Upper lobe of left lung (tissue), 6 donors: ENCODE data around the gene USP15. TPM values are rescaled to one million over a fixed set of nuclear protein-coding genes. Genes with fewer than 3 reads are reported as not detected.

Experiments used
- ATAC-seq, 2 donors: fragments of 200-7000 bp; cut with Tn5 transposase; one replicate each; pipeline ENCODE4 v1.9.1; 2022; ENCODE audit warnings: mild to moderate bottlenecking in 2 of 2, moderate library complexity in 2 of 2; ENCODE audit not compliant: low FRiP score in 2 of 2
- DNase-seq, 2 donors: peaks; one replicate each; pipeline ENCODE4 v3.0.0-alpha.2; 2019 to 2020
- H3K27ac ChIP-seq, 4 donors: fragments of 200-600 bp; sonication (generic); one replicate each; pipeline ENCODE4 v1.5.1; 2016 to 2019
- H3K27me3 ChIP-seq, 4 donors: fragments of 200-600 bp; sonication (generic); one replicate each; pipeline ENCODE4 v1.5.1; 2017 to 2019
- H3K36me3 ChIP-seq, 4 donors: fragments of 200-600 bp; sonication (generic); one replicate each; pipeline ENCODE4 v1.5.1; 2016 to 2019
- H3K4me1 ChIP-seq, 4 donors: fragments of 200-600 bp; sonication (generic); one replicate each; pipeline ENCODE4 v1.5.1; 2018 to 2019
- H3K4me3 ChIP-seq, 4 donors: fragments of 200-600 bp; sonication (generic); one replicate each; pipeline ENCODE4 v1.5.1; 2017 to 2019; ENCODE audit warnings: mild to moderate bottlenecking in 2 of 4, moderate library complexity in 1 of 4
- H3K9me3 ChIP-seq, 4 donors: fragments of 200-600 bp; sonication (generic); one replicate each; pipeline ENCODE4 v1.5.1; 2018 to 2019
- CTCF ChIP-seq, 6 experiments: fragments of 450-650 bp in 4 of 6; fragments of 200-600 bp in 2 of 6; sonication (generic) in 2 of 6; IDR thresholded peaks; one replicate each; pipeline ENCODE4 v1.5.1; 2016 to 2019; ENCODE audit warnings: antibody characterized with exemption in 6 of 6
- EP300 ChIP-seq, 4 donors: sonication (generic); formaldehyde crosslinking; IDR thresholded peaks; one replicate each; pipeline ENCODE4 v1.5.1; 2017; ENCODE audit warnings: antibody characterized with exemption in 4 of 4, control low read depth in 2 of 4
- POLR2A ChIP-seq, 4 donors: fragments of 450-650 bp; IDR thresholded peaks; one replicate each; pipeline ENCODE4 v1.5.1; 2016 to 2017; ENCODE audit warnings: antibody characterized with exemption in 4 of 4, mild to moderate bottlenecking in 2 of 4
- POLR2AphosphoS5 ChIP-seq, 2 donors: sonication (generic); formaldehyde crosslinking; IDR thresholded peaks; one replicate each; pipeline ENCODE4 v1.5.1; 2017; ENCODE audit warnings: antibody characterized with exemption in 2 of 2
- WGBS, 2 donors: methylation state at CpG; one replicate each; pipeline ENCODE4 v1.1.5; 2017 to 2018; 5-methylcytosine and 5-hydroxymethylcytosine counted together
- total RNA-seq, 6 donors: library from RNA; depleted of rRNA in 4 of 6; stranded (reverse); fragments of >200 nt in 4 of 6; gene quantifications; one replicate each; pipeline versions ENCODE4 v1.1.0 to v1.2.1, GENCODE V29; 2016 to 2021
- donor health status: DM: no; HTN: no; CAD: no; lungs with moderate emphysema.
- donor health status: DM: no; HTN: yes; CAD: no; lungs with severe emphysema.

The USP15 gene
- total RNA-seq, 6 donors from 2014 or later, result 66.5 to 239 (median 81.2) TPM

- no peak overlapping the region for H3K27ac ChIP-seq
- H3K27me3 ChIP-seq, result no peaks in the 10 kb centered on the region
- 64 to 94% methylated on average over 2 of the region's 2 CpGs for WGBS, 2 donors
- ATAC-seq (no peak), DNase-seq (no peak)
- peaks cover 0 to 15% (median 12%) of the 10 kb centered on the region in 4 donors for H3K4me1 ChIP-seq
- TF ChIP-seq POLR2AphosphoS5 (IDR thresholded peaks at IDR 0.05) (no peak), CTCF (IDR thresholded peaks at IDR 0.05) (no peak), EP300 (IDR thresholded peaks at IDR 0.05) (no peak), POLR2A (IDR thresholded peaks at IDR 0.05) (no peak)
- no peaks in the 10 kb centered on the region for H3K36me3 ChIP-seq
- no peak overlapping the region for H3K4me3 ChIP-seq
- no peaks in the 10 kb centered on the region for H3K9me3 ChIP-seq
Observed at GRCh38 chr12:62282057-62282774, 22.0 kb downstream of the USP15 start.

- H3K27me3 ChIP-seq, result no peaks in the 10 kb centered on the region
- H3K4me3 ChIP-seq, result no peak overlapping the region
- DNase-seq (no peak), ATAC-seq (no peak)
- peaks cover 0 to 15% (median 11%) of the 10 kb centered on the region in 4 donors for H3K4me1 ChIP-seq
- TF ChIP-seq POLR2A (IDR thresholded peaks at IDR 0.05) (no peak), EP300 (IDR thresholded peaks at IDR 0.05) (no peak), CTCF (IDR thresholded peaks at IDR 0.05) (no peak), POLR2AphosphoS5 (IDR thresholded peaks at IDR 0.05) (no peak)
- no peaks in the 10 kb centered on the region for H3K9me3 ChIP-seq
- no peaks in the 10 kb centered on the region for H3K36me3 ChIP-seq
- H3K27ac ChIP-seq, result no peak overlapping the region
Observed at GRCh38 chr12:62284749-62285148, 24.5 kb downstream of the USP15 start.

GRCh38 chr12:62285284-62285683 lies 25.1 kb downstream of the USP15 start:
- TF ChIP-seq POLR2AphosphoS5 (IDR thresholded peaks at IDR 0.05) (no peak), POLR2A (IDR thresholded peaks at IDR 0.05) (no peak), EP300 (IDR thresholded peaks at IDR 0.05) (no peak), CTCF (IDR thresholded peaks at IDR 0.05) (no peak)
- DNase-seq (no peak), ATAC-seq (no peak)
- WGBS, 2 donors, result 100% methylated on average over 1 of the region's 1 CpG
- Histone ChIP-seq H3K9me3 (no peaks in the 10 kb centered on the region), H3K36me3 (no peaks in the 10 kb centered on the region), H3K4me3 (no peak overlapping the region), H3K27ac (no peak overlapping the region), H3K4me1 (peaks cover 0 to 15% (median 11%) of the 10 kb centered on the region in 4 donors), H3K27me3 (no peaks in the 10 kb centered on the region)

- no peak overlapping the region for H3K4me3 ChIP-seq
- 86 to 92% methylated on average over 5 of the region's 5 CpGs for WGBS, 2 donors
- H3K27me3 ChIP-seq, result no peaks in the 10 kb centered on the region
- peaks cover 4 to 22% (median 8%) of the 10 kb centered on the region in 4 donors for H3K4me1 ChIP-seq
- no peak overlapping the region for H3K27ac ChIP-seq
- H3K9me3 ChIP-seq, result peaks cover 0 to 8% (median 3%) of the 10 kb centered on the region in 4 donors
- DNase-seq (no peak), ATAC-seq (no peak)
- H3K36me3 ChIP-seq, result no peaks in the 10 kb centered on the region
- no peak for TF ChIP-seq POLR2A (IDR thresholded peaks at IDR 0.05)
- no peak for TF ChIP-seq EP300 (IDR thresholded peaks at IDR 0.05)
- no peak for TF ChIP-seq CTCF (IDR thresholded peaks at IDR 0.05)
- TF ChIP-seq POLR2AphosphoS5 (IDR thresholded peaks at IDR 0.05), result no peak
Observed at GRCh38 chr12:62288328-62288727, 28.1 kb downstream of the USP15 start.

- no peak for ATAC-seq
Observed at GRCh38 chr12:62290846-62291245, 30.6 kb downstream of the USP15 start.

More at GRCh38 chr12:62290846-62291245, 30.6 kb downstream of the USP15 start:
- DNase-seq, result no peak
- Histone ChIP-seq H3K4me1 (peaks cover 4 to 17% (median 7%) of the 10 kb centered on the region in 4 donors), H3K9me3 (peaks cover 0 to 8% (median 3%) of the 10 kb centered on the region in 4 donors), H3K27ac (no peak overlapping the region), H3K27me3 (no peaks in the 10 kb centered on the region), H3K4me3 (no peak overlapping the region), H3K36me3 (peaks cover 0 to 13% (median 8%) of the 10 kb centered on the region in 4 donors)
- WGBS, 2 donors, result 93 to 94% methylated on average over 1 of the region's 1 CpG
- TF ChIP-seq CTCF (IDR thresholded peaks at IDR 0.05), result no peak
- no peak for TF ChIP-seq POLR2A (IDR thresholded peaks at IDR 0.05)
- no peak for TF ChIP-seq EP300 (IDR thresholded peaks at IDR 0.05)
- no peak for TF ChIP-seq POLR2AphosphoS5 (IDR thresholded peaks at IDR 0.05)
